HepG2 (cell line): ENCODE results near the gene CLDN9. TPM values are rescaled to one million over a fixed set of nuclear protein-coding genes. Genes with fewer than 3 reads are reported as not detected.
A peak's percentile ranks its signal among the peaks of the same experiment; 100 is the strongest.

ENCODE experiments used
- ARNTL ChIP-seq: sonication (generic); formaldehyde crosslinking; IDR thresholded peaks from 2 replicates; pipeline ENCODE4 v1.4.0; 2020; ENCODE audit warnings: mild to moderate bottlenecking, missing genetic modification reagents
- BORCS8-MEF2B ChIP-seq: sonication (generic); formaldehyde crosslinking; IDR thresholded peaks from 2 replicates; pipeline ENCODE4 v1.8.0; 2022; ENCODE audit warnings: mild to moderate bottlenecking, missing genetic modification reagents
- DMAP1 ChIP-seq: IDR thresholded peaks from 2 replicates; pipeline ENCODE4 v1.6.1; 2016
- GTF3A ChIP-seq: sonication (generic); formaldehyde crosslinking; conservative IDR thresholded peaks from 2 replicates; pipeline ENCODE4 v1.4.0; 2020; ENCODE audit warnings: mild to moderate bottlenecking, missing genetic modification reagents
- IKZF1 ChIP-seq: fragments of 450-650 bp; IDR thresholded peaks from 2 replicates; pipeline ENCODE4 v1.7.1; 2016
- KAT8 ChIP-seq: IDR thresholded peaks from 2 replicates; pipeline ENCODE4 v1.6.1; 2016; ENCODE audit warnings: missing genetic modification reagents, missing compliant biosample characterization
- KLF13 ChIP-seq: sonication (generic); formaldehyde crosslinking; IDR thresholded peaks from 2 replicates; pipeline ENCODE4 v1.4.0; 2020; ENCODE audit warnings: mild to moderate bottlenecking, missing genetic modification reagents
- MED8 ChIP-seq: sonication (generic); formaldehyde crosslinking; IDR thresholded peaks from 2 replicates; pipeline ENCODE4 v1.8.1; 2023; ENCODE audit warnings: mild to moderate bottlenecking, missing genetic modification reagents; ENCODE audit not compliant: insufficient replicate concordance
- PHF21A ChIP-seq: sonication (generic); formaldehyde crosslinking; IDR thresholded peaks from 2 replicates; pipeline ENCODE4 v1.5.0; 2020; ENCODE audit warnings: mild to moderate bottlenecking, missing genetic modification reagents
- PPARG ChIP-seq: conservative IDR thresholded peaks from 2 replicates; pipeline ENCODE4 v1.6.1; 2016; ENCODE audit warnings: missing biosample characterization, missing genetic modification reagents
- ZBTB42 ChIP-seq: sonication (generic); formaldehyde crosslinking; IDR thresholded peaks from 2 replicates; pipeline ENCODE4 v1.5.0; 2020; ENCODE audit warnings: mild to moderate bottlenecking, missing genetic modification reagents
- ZBTB8A ChIP-seq: sonication (generic); formaldehyde crosslinking; IDR thresholded peaks from 2 replicates; pipeline ENCODE4 v1.4.0; 2020; ENCODE audit warnings: mild to moderate bottlenecking, low read depth, missing genetic modification reagents, borderline replicate concordance
- ZMYM3 ChIP-seq: sonication (generic); formaldehyde crosslinking; IDR thresholded peaks from 2 replicates; pipeline ENCODE4 v1.5.1; 2020; ENCODE audit warnings: mild to moderate bottlenecking, missing genetic modification reagents
- ZNF224 ChIP-seq: sonication (generic); formaldehyde crosslinking; IDR thresholded peaks from 2 replicates; pipeline ENCODE4 v1.5.0; 2020; ENCODE audit warnings: mild to moderate bottlenecking, missing genetic modification reagents
- ZNF230 ChIP-seq: sonication (generic); formaldehyde crosslinking; IDR thresholded peaks from 2 replicates; pipeline ENCODE4 v1.4.0; 2020; ENCODE audit warnings: mild to moderate bottlenecking, missing genetic modification reagents
- ZNF232 ChIP-seq: sonication (generic); formaldehyde crosslinking; IDR thresholded peaks from 2 replicates; pipeline ENCODE4 v1.4.0; 2020; ENCODE audit warnings: missing genetic modification reagents, borderline replicate concordance
- ZNF296 ChIP-seq: sonication (generic); formaldehyde crosslinking; conservative IDR thresholded peaks from 2 replicates; pipeline ENCODE4 v1.5.0; 2020; ENCODE audit warnings: mild to moderate bottlenecking, missing genetic modification reagents
- ZNF34 ChIP-seq: sonication (generic); formaldehyde crosslinking; IDR thresholded peaks from 2 replicates; pipeline ENCODE4 v1.4.0; 2020; ENCODE audit warnings: mild to moderate bottlenecking, missing genetic modification reagents, borderline replicate concordance
- ZNF354B ChIP-seq: sonication (generic); formaldehyde crosslinking; IDR thresholded peaks from 2 replicates; pipeline ENCODE4 v1.8.0; 2022; ENCODE audit warnings: mild to moderate bottlenecking, missing genetic modification reagents
- ZNF44 ChIP-seq: sonication (generic); formaldehyde crosslinking; IDR thresholded peaks from 2 replicates; pipeline ENCODE4 v1.5.1; 2020; ENCODE audit warnings: mild to moderate bottlenecking, missing genetic modification reagents
- ZNF451 ChIP-seq: sonication (generic); formaldehyde crosslinking; IDR thresholded peaks from 2 replicates; pipeline ENCODE4 v1.5.0; 2020; ENCODE audit warnings: mild to moderate bottlenecking, missing genetic modification reagents
- ZNF589 ChIP-seq: sonication (generic); formaldehyde crosslinking; conservative IDR thresholded peaks from 2 replicates; pipeline ENCODE4 v1.8.0; 2022; ENCODE audit warnings: mild to moderate bottlenecking, moderate library complexity, missing genetic modification reagents
- polyA plus RNA-seq, 8 experiments: library from polyadenylated mRNA; depleted of rRNA in 3 of 8; stranded (reverse) in 7 of 8; unstranded in 1 of 8; fragments of >200 nt; fragmentation: Illumina TruSeq in 4 of 8; extraction: Trizol in 4 of 8; gene quantifications; 2 replicates each; pipeline versions ENCODE4 v1.2.1 to v1.2.3, GENCODE V29; 2011 to 2016; ENCODE audit warnings: low read depth in 4 of 8, missing spikeins in 1 of 8, mixed read lengths in 1 of 8; ENCODE audit not compliant: insufficient read depth in 1 of 8
- total RNA-seq, 5 experiments: library from RNA; depleted of rRNA; stranded (reverse); fragments of >200 nt; fragmentation: Illumina TruSeq; extraction: Trizol; gene quantifications; 2 replicates each; pipeline ENCODE4 v1.2.3, GENCODE V29; 2016; ENCODE audit warnings: low read depth in 1 of 5
- TF ChIP-seq, protein P1 (sequence below): sonication (generic); formaldehyde crosslinking; IDR thresholded peaks from 2 replicates; pipeline ENCODE4 v1.4.0; 2020; ENCODE audit warnings: mild to moderate bottlenecking, missing genetic modification reagents

Gene CLDN9
- total and polyA plus RNA-seq, 2 of the 13 experiments (the other 11 are each of a cell fraction or from before 2014, with no cell fraction given): 0.15 to 0.26 TPM

- no peak for TF ChIP-seq MED8 (CRISPR knock-in tag)
- peak; percentile 24; the same call in 1 of the 2 replicates for TF ChIP-seq DMAP1 (CRISPR knock-in tag)
- TF ChIP-seq ZBTB8A: no peak
- TF ChIP-seq PPARG (CRISPR knock-in tag): 0 out of 2 replicates have a peak, but pooled peaks have one; percentile 16
- no peak for TF ChIP-seq ZNF354B (CRISPR knock-in tag)
- no peak for TF ChIP-seq ZNF34 (CRISPR knock-in tag)
- no peak for TF ChIP-seq ZNF451
- TF ChIP-seq ZNF296: no peak
- TF ChIP-seq ZNF224: no peak
- TF ChIP-seq GTF3A: no peak
- no peak for TF ChIP-seq ARNTL
- no peak for TF ChIP-seq ZNF589 (CRISPR knock-in tag)
- TF ChIP-seq PHF21A (CRISPR knock-in tag): peak; percentile 35; the same call in 1 of the 2 replicates
- no peak for TF ChIP-seq ZNF44 (CRISPR knock-in tag)
- TF ChIP-seq BORCS8-MEF2B (CRISPR knock-in tag): no peak
- no peak for TF ChIP-seq ZBTB42
- TF ChIP-seq ZMYM3 (CRISPR knock-in tag): peak; percentile 19; the same call in 1 of the 2 replicates
- TF ChIP-seq KLF13 (CRISPR knock-in tag): no peak
- 0 out of 2 replicates have a peak, but pooled peaks have one; percentile 50 for TF ChIP-seq ZNF232 (CRISPR knock-in tag)
- TF ChIP-seq, protein P1, sequence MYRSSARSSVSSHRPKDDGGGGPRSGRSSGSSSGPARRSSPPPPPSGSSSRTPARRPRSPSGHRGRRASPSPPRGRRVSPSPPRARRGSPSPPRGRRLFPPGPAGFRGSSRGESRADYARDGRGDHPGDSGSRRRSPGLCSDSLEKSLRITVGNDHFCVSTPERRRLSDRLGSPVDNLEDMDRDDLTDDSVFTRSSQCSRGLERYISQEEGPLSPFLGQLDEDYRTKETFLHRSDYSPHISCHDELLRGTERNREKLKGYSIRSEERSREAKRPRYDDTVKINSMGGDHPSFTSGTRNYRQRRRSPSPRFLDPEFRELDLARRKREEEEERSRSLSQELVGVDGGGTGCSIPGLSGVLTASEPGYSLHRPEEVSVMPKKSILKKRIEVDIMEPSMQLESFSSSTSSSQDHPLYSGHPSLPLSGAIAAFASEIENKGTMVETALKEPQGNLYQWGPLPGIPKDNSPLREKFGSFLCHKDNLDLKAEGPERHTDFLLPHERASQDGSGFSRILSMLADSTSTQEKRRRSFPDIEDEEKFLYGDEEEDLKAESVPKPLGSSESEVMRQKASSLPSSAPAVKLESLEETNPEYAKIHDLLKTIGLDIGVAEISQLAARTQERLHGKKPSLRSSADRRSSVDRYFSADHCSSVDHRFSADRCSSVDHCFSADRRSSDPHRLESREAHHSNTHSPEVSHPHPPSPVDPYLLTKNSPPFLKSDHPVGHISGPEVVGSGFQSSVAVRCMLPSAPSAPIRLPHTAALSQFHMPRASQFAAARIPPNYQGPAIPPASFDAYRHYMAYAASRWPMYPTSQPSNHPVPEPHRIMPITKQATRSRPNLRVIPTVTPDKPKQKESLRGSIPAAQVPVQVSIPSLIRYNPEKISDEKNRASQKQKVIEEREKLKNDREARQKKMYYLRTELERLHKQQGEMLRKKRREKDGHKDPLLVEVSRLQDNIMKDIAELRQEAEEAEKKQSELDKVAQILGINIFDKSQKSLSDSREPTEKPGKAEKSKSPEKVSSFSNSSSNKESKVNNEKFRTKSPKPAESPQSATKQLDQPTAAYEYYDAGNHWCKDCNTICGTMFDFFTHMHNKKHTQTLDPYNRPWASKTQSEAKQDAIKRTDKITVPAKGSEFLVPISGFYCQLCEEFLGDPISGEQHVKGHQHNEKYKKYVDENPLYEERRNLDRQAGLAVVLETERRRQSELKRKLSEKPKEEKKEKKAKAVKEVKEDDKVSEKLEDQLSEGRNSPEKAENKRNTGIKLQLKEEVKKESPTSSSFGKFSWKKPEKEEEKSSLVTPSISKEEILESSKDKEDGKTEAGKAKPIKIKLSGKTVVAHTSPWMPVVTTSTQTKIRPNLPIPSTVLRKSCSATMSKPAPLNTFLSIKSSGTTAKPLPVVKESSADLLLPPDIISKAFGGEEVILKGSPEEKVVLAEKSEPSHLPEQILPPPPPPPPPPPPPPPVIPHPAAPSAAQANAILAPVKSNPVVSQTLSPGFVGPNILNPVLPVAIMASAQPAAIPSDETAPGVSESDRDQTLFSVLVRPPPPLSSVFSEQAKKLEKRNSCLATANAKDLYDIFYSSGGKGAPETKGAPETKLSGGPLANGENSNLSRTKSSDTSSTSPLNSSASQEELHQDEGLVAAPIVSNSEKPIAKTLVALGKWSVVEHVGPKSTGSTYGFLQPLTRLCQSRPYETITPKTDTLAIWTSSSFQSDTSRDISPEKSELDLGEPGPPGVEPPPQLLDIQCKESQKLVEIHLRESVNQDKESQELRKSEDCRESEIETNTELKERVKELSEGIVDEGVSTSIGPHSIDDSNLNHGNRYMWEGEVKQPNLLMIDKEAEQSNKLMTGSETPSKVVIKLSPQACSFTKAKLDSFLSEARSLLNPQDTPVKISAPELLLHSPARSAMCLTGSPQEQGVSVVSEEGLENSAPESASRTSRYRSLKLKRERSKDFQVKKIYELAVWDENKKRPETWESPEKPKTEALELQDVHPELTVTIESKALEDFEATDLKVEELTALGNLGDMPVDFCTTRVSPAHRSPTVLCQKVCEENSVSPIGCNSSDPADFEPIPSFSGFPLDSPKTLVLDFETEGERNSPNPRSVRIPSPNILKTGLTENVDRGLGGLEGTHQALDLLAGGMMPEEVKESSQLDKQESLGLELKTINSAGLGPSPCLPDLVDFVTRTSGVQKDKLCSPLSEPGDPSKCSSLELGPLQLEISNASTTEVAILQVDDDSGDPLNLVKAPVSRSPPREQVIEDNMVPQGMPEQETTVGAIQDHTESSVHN: no peak
- no peak for TF ChIP-seq IKZF1
- TF ChIP-seq KAT8: peak; percentile 49; the same call in 1 of the 2 replicates
- TF ChIP-seq ZNF230: no peak
These were observed 42.9 kb upstream of the CLDN9 start (continued) for GRCh38 chr16:2969545-2970521.
